PFSK-1 (cell line): Measurements from ENCODE around the gene PRKN.

Source experiments
- FOXP2 ChIP-seq: optimal IDR thresholded peaks from 2 replicates; pipeline ENCODE3; 2011; ENCODE audit warnings: borderline replicate concordance, control low read depth, inconsistent platforms; ENCODE audit not compliant: insufficient read depth; ENCODE audit errors: extremely low read length, extremely low read depth
- POLR2AphosphoS5 ChIP-seq: IDR thresholded peaks from 2 replicates; pipeline ENCODE4 v1.6.1; 2012; ENCODE audit warnings: low read depth, mild to moderate bottlenecking, control low read depth, low read length, moderate library complexity
- REST ChIP-seq, 2 experiments: IDR thresholded peaks; 2 replicates each; pipeline versions ENCODE4 v1.6.1 to v1.8.0; 2011 to 2012; ENCODE audit warnings: low read depth in 2 of 2, low read length in 2 of 2, control low read depth in 1 of 2, inconsistent platforms in 1 of 2, mild to moderate bottlenecking in 1 of 2, moderate library complexity in 1 of 2; ENCODE audit not compliant: insufficient read depth in 1 of 2
- SIN3A ChIP-seq: IDR thresholded peaks from 2 replicates; pipeline ENCODE4 v1.6.1; 2012; ENCODE audit warnings: mild to moderate bottlenecking, low read length, moderate library complexity, borderline replicate concordance; ENCODE audit not compliant: insufficient read depth
- TAF1 ChIP-seq: IDR thresholded peaks from 2 replicates; pipeline ENCODE4 v1.6.1; 2012; ENCODE audit warnings: low read length, control low read depth, borderline replicate concordance; ENCODE audit not compliant: insufficient read depth

GRCh38 chr6:161870236-161870901 lies 857.2 kb downstream of the PRKN start:
- TF ChIP-seq TAF1: no peak
- no peak for TF ChIP-seq POLR2AphosphoS5
- no peak for TF ChIP-seq REST (IDR thresholded peaks at IDR 0.05; ENCODE audit: insufficient read depth in 1 of 2, low read depth in 2 of 2, low read length in 2 of 2)
- TF ChIP-seq FOXP2: no peak
- TF ChIP-seq SIN3A: no peak
